GM23338 (cell line): ENCODE data around the gene ERBB4. TPM values are rescaled to one million over a fixed set of nuclear protein-coding genes. Genes with fewer than 3 reads are reported as not detected.

Source experiments
- ATAC-seq: fragments of 200-7000 bp; cut with Tn5 transposase; 3 replicates; pipeline ENCODE4 v1.9.1; 2020
- DNase-seq: peaks from one replicate; pipeline ENCODE4 v3.0.0-alpha.2; 2015; ENCODE audit warnings: low spot score
- H2AFZ ChIP-seq: fragments of 200-600 bp; sonication (generic); 2 replicates; pipeline ENCODE4 v1.8.0; 2016; ENCODE audit warnings: antibody characterized with exemption, mild to moderate bottlenecking, moderate library complexity
- H3F3A ChIP-seq: fragments of 200-600 bp; sonication (generic); replicated peaks from 2 replicates; pipeline ENCODE4 v1.8.0; 2017; ENCODE audit warnings: antibody characterized with exemption, mixed run types, low read depth
- H3K27ac ChIP-seq: fragments of 200-600 bp; sonication (generic); 2 replicates; pipeline ENCODE4 v1.6.1; 2016; ENCODE audit warnings: low read depth
- H3K27me3 ChIP-seq: fragments of 200-600 bp; sonication (generic); 2 replicates; pipeline ENCODE4 v1.8.0; 2016; ENCODE audit warnings: mild to moderate bottlenecking, mixed run types, moderate library complexity; ENCODE audit not compliant: insufficient read depth
- H3K36me3 ChIP-seq: fragments of 200-600 bp; sonication (generic); 2 replicates; pipeline ENCODE4 v1.8.0; 2016; ENCODE audit warnings: mild to moderate bottlenecking; ENCODE audit not compliant: insufficient read depth
- H3K4me1 ChIP-seq: fragments of 200-600 bp; sonication (generic); 2 replicates; pipeline ENCODE4 v1.8.0; 2016; ENCODE audit warnings: mild to moderate bottlenecking, moderate library complexity; ENCODE audit not compliant: insufficient read depth
- H3K4me2 ChIP-seq: fragments of 200-600 bp; sonication (generic); 2 replicates; pipeline ENCODE4 v1.7.1; 2017; ENCODE audit warnings: mixed run types
- H3K4me3 ChIP-seq: fragments of 200-600 bp; sonication (generic); 2 replicates; pipeline ENCODE4 v1.6.1; 2016; ENCODE audit warnings: mixed run types
- H3K79me2 ChIP-seq: fragments of 200-600 bp; sonication (generic); replicated peaks from 2 replicates; pipeline ENCODE4 v1.8.0; 2017; ENCODE audit warnings: mild to moderate bottlenecking; ENCODE audit not compliant: insufficient read depth
- H3K9me2 ChIP-seq: fragments of 200-600 bp; sonication (generic); 2 replicates; pipeline ENCODE4 v1.8.0; 2017; ENCODE audit not compliant: insufficient read depth
- H4K20me1 ChIP-seq: fragments of 200-600 bp; sonication (generic); replicated peaks from 2 replicates; pipeline ENCODE4 v1.8.0; 2017; ENCODE audit warnings: mild to moderate bottlenecking; ENCODE audit not compliant: insufficient read depth
- H3K27ac Mint-ChIP-seq: 2 replicates; pipeline ENCODE4 v1.8.0; 2020; ENCODE audit warnings: inconsistent platforms, mild to moderate bottlenecking, moderate library complexity, mixed read lengths
- H3K27me3 Mint-ChIP-seq: 3 replicates; pipeline ENCODE4 v1.8.0; 2022; ENCODE audit warnings: low read depth, mild to moderate bottlenecking, moderate library complexity, mixed read lengths, inconsistent platforms; ENCODE audit not compliant: insufficient read depth, poor library complexity
- H3K36me3 Mint-ChIP-seq: 3 replicates; pipeline ENCODE4 v1.8.0; 2021; ENCODE audit warnings: low read depth, mild to moderate bottlenecking, inconsistent platforms, moderate library complexity, mixed read lengths
- H3K4me1 Mint-ChIP-seq: 3 replicates; pipeline ENCODE4 v1.8.0; 2020; ENCODE audit warnings: mild to moderate bottlenecking, inconsistent platforms, mixed read lengths
- H3K4me3 Mint-ChIP-seq: 3 replicates; pipeline ENCODE4 v1.8.0; 2021; ENCODE audit warnings: moderate library complexity, mild to moderate bottlenecking, inconsistent platforms, mixed read lengths
- H3K9me3 Mint-ChIP-seq: 3 replicates; pipeline ENCODE4 v1.8.0; 2020; ENCODE audit warnings: moderate library complexity, mild to moderate bottlenecking, inconsistent platforms, mixed read lengths
- CREB1 ChIP-seq: fragments of 250-450 bp; sonication (Bioruptor Pico); IDR thresholded peaks from 2 replicates; pipeline ENCODE4 v1.5.0; 2020; ENCODE audit warnings: low read depth, mild to moderate bottlenecking, moderate library complexity
- CTCF ChIP-seq, 2 experiments: fragments of 200-600 bp in 1 of 2; sonication (generic) in 1 of 2; conservative IDR thresholded peaks; 2 replicates each; pipeline versions ENCODE4 v1.5.1 to v1.6.1; 2016 to 2017; ENCODE audit warnings: antibody characterized with exemption in 2 of 2, low read depth in 2 of 2, mild to moderate bottlenecking in 2 of 2, moderate library complexity in 1 of 2
- ETS1 ChIP-seq: IDR thresholded peaks from 2 replicates; pipeline ENCODE4 v1.6.1; 2016; ENCODE audit warnings: antibody characterized with exemption
- EZH2phosphoT487 ChIP-seq: fragments of 200-600 bp; sonication (generic); IDR thresholded peaks from one replicate; pipeline ENCODE4 v1.8.1; 2018; ENCODE audit warnings: antibody characterized with exemption; ENCODE audit not compliant: unreplicated experiment
- JUNB ChIP-seq: IDR thresholded peaks from one replicate; pipeline ENCODE4 v1.6.1; 2016; ENCODE audit warnings: antibody characterized with exemption; ENCODE audit not compliant: unreplicated experiment
- NANOG ChIP-seq: IDR thresholded peaks from 2 replicates; pipeline ENCODE4 v1.6.1; 2016; ENCODE audit warnings: antibody characterized with exemption, borderline replicate concordance
- POLR2AphosphoS5 ChIP-seq: IDR thresholded peaks from 2 replicates; pipeline ENCODE4 v1.6.1; 2016; ENCODE audit warnings: antibody characterized with exemption, low read depth
- ZNF114 ChIP-seq: fragments of 250-450 bp; sonication (Bioruptor Pico); IDR thresholded peaks from 2 replicates; pipeline ENCODE4 v1.5.0; 2020; ENCODE audit warnings: mild to moderate bottlenecking, moderate library complexity
- ZNF462 ChIP-seq: fragments of 250-450 bp; sonication (Bioruptor Pico); IDR thresholded peaks from 2 replicates; pipeline ENCODE4 v1.5.0; 2020; ENCODE audit warnings: mild to moderate bottlenecking, moderate library complexity
- polyA plus RNA-seq: library from polyadenylated mRNA; unstranded; fragments of >200 nt; fragmentation: Nextera tagmentation; extraction: Ambion mirVana; gene quantifications from 2 replicates; pipeline ENCODE4 v1.2.1, GENCODE V29; 2016
- total RNA-seq: library from RNA; depleted of rRNA; stranded (reverse); fragments of >200 nt; shearing (Covaris generic); gene quantifications from 2 replicates; pipeline ENCODE4 v1.2.3, GENCODE V29; 2014

Gene ERBB4
- total and polyA plus RNA-seq, 2 experiments from 2014 or later = 0.73 to 1.1 TPM

- Histone ChIP-seq H3K4me1 (no peaks in the 10 kb centered on the region; the same call in 1 of the 2 replicates), H3K36me3 (no peaks in the 10 kb centered on the region), H2AFZ (no peak overlapping the region), H3K79me2 (no peaks in the 10 kb centered on the region), H3K27me3 (no peaks in the 10 kb centered on the region), H3K4me2 (no peak overlapping the region), H3K9me2 (peaks cover 4% of the 10 kb centered on the region; the same call in 1 of the 2 replicates), H4K20me1 (no peaks in the 10 kb centered on the region), H3F3A (no peaks in the 10 kb centered on the region), H3K4me3 (no peak overlapping the region), H3K27ac (no peak overlapping the region)
- Mint-ChIP-seq H3K27me3 (no peaks in the 10 kb centered on the region), H3K9me3 (peaks cover 18% of the 10 kb centered on the region), H3K4me3 (no peak overlapping the region), H3K36me3 (peaks cover 14% of the 10 kb centered on the region), H3K4me1 (peaks cover 18% of the 10 kb centered on the region), H3K27ac (no peak overlapping the region)
- DNase-seq = peak; percentile 21
- TF ChIP-seq CTCF (conservative IDR thresholded peaks at IDR 0.05; ENCODE audit: low read depth in 2 of 2) = peak; percentile 50 to 63
- TF ChIP-seq ETS1 = no peak
- ATAC-seq = no peak
Measured at GRCh38 chr2:211347328-211347727, 1191.3 kb downstream of the ERBB4 start.

- Histone ChIP-seq H3K4me3 (no peak overlapping the region), H4K20me1 (no peaks in the 10 kb centered on the region), H3K4me1 (no peaks in the 10 kb centered on the region; the same call in 1 of the 2 replicates), H3F3A (no peaks in the 10 kb centered on the region), H3K9me2 (no peaks in the 10 kb centered on the region), H3K36me3 (no peaks in the 10 kb centered on the region), H3K79me2 (no peaks in the 10 kb centered on the region), H3K27me3 (no peaks in the 10 kb centered on the region), H3K27ac (no peak overlapping the region), H2AFZ (peak overlapping the region; percentile 20; the same call in 1 of the 2 replicates), H3K4me2 (no peak overlapping the region)
- Mint-ChIP-seq H3K9me3 (peaks cover 18% of the 10 kb centered on the region), H3K36me3 (peaks cover 14% of the 10 kb centered on the region), H3K4me1 (peaks cover 18% of the 10 kb centered on the region), H3K4me3 (no peak overlapping the region), H3K27ac (no peak overlapping the region), H3K27me3 (no peaks in the 10 kb centered on the region)
- ATAC-seq (no peak), DNase-seq (no peak)
- TF ChIP-seq POLR2AphosphoS5 = no peak
- no peak for TF ChIP-seq EZH2phosphoT487
- no peak for TF ChIP-seq JUNB
- TF ChIP-seq NANOG = no peak
- TF ChIP-seq ZNF114 (CRISPR knock-in tag) = no peak
- no peak for TF ChIP-seq ZNF462
- TF ChIP-seq ETS1 = no peak
- TF ChIP-seq CREB1 (CRISPR knock-in tag) = no peak
Measured at GRCh38 chr2:211344289-211344688, 1194.3 kb downstream of the ERBB4 start.
